ENCODE data around the gene SLC6A4. TPM values are rescaled to one million over a fixed set of nuclear protein-coding genes. Genes with fewer than 3 reads are reported as not detected.

SLC6A4 gene
- 0.07 to 0.08 TPM (median 0.07 TPM) in 3 of 5 replicates, not detected in the others for total RNA-seq (2022; extraction: Qiagen RNA extraction)

DNA sequence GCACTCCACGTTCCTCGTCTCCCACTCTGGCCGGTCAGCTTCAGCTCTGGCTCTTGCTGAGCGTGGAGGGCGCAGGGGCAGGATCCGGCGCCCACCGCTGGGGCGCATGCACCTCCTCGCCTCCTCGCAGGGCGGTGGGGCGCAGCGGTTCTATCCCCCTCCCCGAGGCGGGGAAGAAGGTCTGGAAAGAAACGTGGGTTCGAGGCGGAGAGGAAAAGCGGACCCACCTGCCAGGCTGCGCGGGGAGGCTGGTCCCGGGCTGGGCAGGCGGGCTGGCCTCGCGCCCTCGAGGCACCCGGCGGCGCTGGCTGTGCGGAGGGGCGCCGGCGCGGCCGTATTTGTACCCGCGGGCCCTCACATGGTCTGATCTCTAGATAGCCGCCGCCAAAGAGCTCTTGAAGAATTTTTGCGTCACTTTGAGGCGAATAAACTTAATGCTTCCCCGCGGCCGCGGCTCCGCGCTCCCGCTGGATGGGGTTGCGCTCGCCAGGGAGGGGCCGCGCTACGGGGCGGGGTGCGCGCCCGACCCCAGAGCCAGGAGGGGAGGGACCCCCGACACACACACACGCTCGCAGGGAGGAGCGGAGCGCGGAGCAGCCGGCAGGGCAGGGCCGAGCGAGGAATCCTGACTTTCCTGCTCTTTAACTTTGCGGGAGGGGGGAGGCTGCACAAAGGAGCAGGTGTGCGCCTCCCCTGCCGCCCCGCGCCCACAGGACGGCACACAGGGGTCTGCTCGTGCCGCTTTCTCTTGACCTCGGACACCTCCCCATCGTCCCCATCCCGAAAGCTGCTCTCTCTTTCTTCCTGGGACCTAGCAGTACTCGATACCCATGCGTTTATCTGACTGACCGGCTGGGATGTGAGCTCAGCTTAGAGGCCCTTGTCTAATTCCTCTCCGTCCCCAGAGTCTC is at the start of gene SLC6A4:
Gene SLC6A4, minus strand, starts transcription at position 312 of the 911 bp plus-strand sequence. CDS start 13,739 bp downstream, outside the sequence.

Other genes starting within 250 kb of the SLC6A4 start
- 25.3 to 36.0 TPM (median 26.3 TPM) in 5 replicates for gene NSRP1, start 118.9 kb downstream of the SLC6A4 start, total RNA-seq (2022; extraction: Qiagen RNA extraction)
- gene BLMH, start 56.2 kb upstream of the SLC6A4 start, total RNA-seq (2022; extraction: Qiagen RNA extraction) = 38.0 to 48.9 TPM (median 41.6 TPM) in 5 replicates
- not detected in 5 replicates for gene TMIGD1, start 98.4 kb upstream of the SLC6A4 start, total RNA-seq (2022; extraction: Qiagen RNA extraction)
- 26.1 to 34.6 TPM (median 29.9 TPM) in 5 replicates for gene CPD, start 143.2 kb upstream of the SLC6A4 start, total RNA-seq (2022; extraction: Qiagen RNA extraction)
- 30.9 to 51.3 TPM (median 36.0 TPM) in 5 replicates for gene GOSR1, start 241.7 kb upstream of the SLC6A4 start, total RNA-seq (2022; extraction: Qiagen RNA extraction)

Data from A549 treated with AZD2906 at 1 μM for 4 hours (cell line).